ENCODE data around the gene SDK2. TPM values are rescaled to one million over a fixed set of nuclear protein-coding genes. Genes with fewer than 3 reads are reported as not detected.

Gene SDK2
- total and polyA plus RNA-seq, 2 of the 8 experiments (the other 6 are each of a cell fraction or from before 2014, with no cell fraction given) = 3.9 to 4.1 TPM

DNA sequence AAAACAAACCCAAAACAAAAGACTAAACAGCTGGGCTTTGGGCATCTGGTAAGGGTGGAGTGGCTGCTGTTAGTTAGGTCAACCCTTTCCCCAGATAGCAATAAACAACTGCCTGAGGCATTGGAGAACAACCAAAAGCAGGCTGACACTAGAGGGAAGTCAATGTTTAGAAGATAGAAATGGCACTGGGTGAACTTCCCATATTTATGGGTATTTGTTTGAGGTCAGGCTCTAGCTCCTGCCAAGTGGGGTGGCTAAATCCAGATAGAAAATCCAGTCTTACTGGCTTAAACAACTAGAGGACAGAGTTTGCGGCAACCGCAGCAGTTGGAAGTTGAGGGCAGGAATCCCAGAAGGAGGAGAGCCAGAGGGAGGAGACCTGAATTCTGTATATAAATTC, 79.4 kb downstream of the SDK2 start:
- TF ChIP-seq KDM5A (IDR thresholded peaks at IDR 0.05; ENCODE audit: low read length) (no peak), ASH2L (IDR thresholded peaks at IDR 0.05; ENCODE audit: low read length) (no peak), SP4 (IDR thresholded peaks at IDR 0.05; ENCODE audit: low read length) (no peak), SUZ12 (IDR thresholded peaks at IDR 0.05; ENCODE audit: low read length) (no peak), SIRT6 (IDR thresholded peaks at IDR 0.05; ENCODE audit: low read length) (no peak), PHF8 (conservative IDR thresholded peaks at IDR 0.05; ENCODE audit: low read depth, low read length) (no peak), GABPA (IDR thresholded peaks at IDR 0.05; ENCODE audit: borderline replicate concordance, insufficient read depth, low read length) (no peak), TCF12 (IDR thresholded peaks at IDR 0.05; ENCODE audit: low read depth, low read length) (no peak), BACH1 (IDR thresholded peaks at IDR 0.05; ENCODE audit: low read length) (no peak), CEBPB (IDR thresholded peaks at IDR 0.05; ENCODE audit: low read depth, low read length) (no peak)
- TF ChIP-seq, protein P1, sequence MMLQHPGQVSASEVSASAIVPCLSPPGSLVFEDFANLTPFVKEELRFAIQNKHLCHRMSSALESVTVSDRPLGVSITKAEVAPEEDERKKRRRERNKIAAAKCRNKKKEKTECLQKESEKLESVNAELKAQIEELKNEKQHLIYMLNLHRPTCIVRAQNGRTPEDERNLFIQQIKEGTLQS (IDR thresholded peaks at IDR 0.05; ENCODE audit: insufficient read depth, low read depth, low read length) = no peak
- H3K23me2 ChIP-seq (ENCODE audit: low read depth, low read length) = no peaks in the 10 kb centered on the region
- ChIA-PET POLR2A (ENCODE audit: partially characterized antibody) (interaction anchor here (1.0 to 1.6 kb wide), 2 partner anchors 11 to 14 kb away, joined by 3 to 5 read pairs; no protein-coding TSS in a partner anchor), CTCF (ENCODE audit: partially characterized antibody) (interaction anchor here (0.8 to 4.5 kb wide), 4 partner anchors 11 to 64 kb away, joined by 3 to 24 read pairs (median 9); no protein-coding TSS in a partner anchor)
- H4K5ac ChIP-seq (ENCODE audit: insufficient read length, low read depth, low read length) = no peak overlapping the region
- no peak overlapping the region for H2BK120ac ChIP-seq (replicated peaks; ENCODE audit: low read depth, low read length)
- no peak overlapping the region for H3K4ac ChIP-seq (replicated peaks; ENCODE audit: insufficient read length, low read depth, low read length)
- H2AFZ ChIP-seq (ENCODE audit: low read length) = no peak overlapping the region
- H3K79me1 ChIP-seq (ENCODE audit: low read depth, low read length) = no peaks in the 10 kb centered on the region
- no peak overlapping the region for H2AK5ac ChIP-seq (ENCODE audit: low read depth, low read length)
- H2BK12ac ChIP-seq (ENCODE audit: low read depth, low read length) = peak overlapping the region; percentile 5; the same call in 1 of the 2 replicates
- H3K14ac ChIP-seq (ENCODE audit: insufficient read length) = no peak overlapping the region
- no peaks in the 10 kb centered on the region for H4K20me1 ChIP-seq (replicated peaks in 1 of 2; ENCODE audit: control insufficient read depth in 1 of 2, insufficient read depth in 2 of 2, low read length in 2 of 2)
- H3K9me3 ChIP-seq (ENCODE audit: insufficient read depth in 2 of 2, low read depth in 1 of 2, low read length in 1 of 2) = no peaks in the 10 kb centered on the region
- no peak overlapping the region for H4K8ac ChIP-seq (ENCODE audit: extremely low read depth, insufficient read depth, low read length)
- H4K91ac ChIP-seq (replicated peaks; ENCODE audit: insufficient read length, low read length) = no peak overlapping the region
- H3K27me3 ChIP-seq (replicated peaks in 1 of 4; ENCODE audit: control insufficient read depth in 3 of 4, extremely low read depth in 1 of 4, insufficient read depth in 3 of 4, low read length in 3 of 4) = no peaks in the 10 kb centered on the region
- no peak overlapping the region for H2BK15ac ChIP-seq (ENCODE audit: low read length)
- WGBS, 2 experiments (ENCODE audit: extremely low coverage in 1 of 2, insufficient coverage in 1 of 2, insufficient read length in 1 of 2, insufficient replicate concordance in 2 of 2, low coverage in 1 of 2, low lambda C conversion rate in 2 of 2, missing lambda C conversion rate in 1 of 2) = 93% methylated on average over 2 of the region's 2 CpGs; no CpG with 5 or more reads in 1 of the 2 experiments
- no peak overlapping the region for H2BK20ac ChIP-seq (ENCODE audit: low read length)
- no peak overlapping the region for H3K4me2 ChIP-seq (ENCODE audit: insufficient read depth in 1 of 2, low read depth in 2 of 2, low read length in 2 of 2)
- H3K18ac ChIP-seq (ENCODE audit: extremely low read depth, low read length) = no peak overlapping the region; the same call in 1 of the 2 replicates
- peak overlapping the region; percentile 10; the same call in 1 of the 2 replicates for H2BK5ac ChIP-seq (ENCODE audit: low read depth, low read length)
- no peak overlapping the region for H3K27ac ChIP-seq (ENCODE audit: low read depth, low read length)
- H3K9ac ChIP-seq (replicated peaks in 1 of 4; ENCODE audit: extremely low read depth in 1 of 4, low read depth in 3 of 4, low read length in 3 of 4) = no peak overlapping the region
- peaks cover 12 to 39% (median 22%) of the 10 kb centered on the region in 4 experiments for H3K4me1 ChIP-seq (replicated peaks in 1 of 4; ENCODE audit: control insufficient read depth in 3 of 4, insufficient read depth in 4 of 4, low read length in 3 of 4)
- FAIRE-seq (no peak), DNase-seq (ENCODE audit: low read depth in 1 of 2, low spot score in 2 of 2) (no peak)
- H3K56ac ChIP-seq (replicated peaks; ENCODE audit: insufficient read length, low read depth, low read length) = no peak overlapping the region
- H3K79me2 ChIP-seq (ENCODE audit: control insufficient read depth in 1 of 2, insufficient read depth in 2 of 2, low read length in 2 of 2) = no peaks in the 10 kb centered on the region
- no peak overlapping the region for H3K4me3 ChIP-seq (ENCODE audit: extremely low read depth in 1 of 4, insufficient read depth in 2 of 4, low read depth in 3 of 4, low read length in 4 of 4)
- no peaks in the 10 kb centered on the region for H3K36me3 ChIP-seq (ENCODE audit: control insufficient read depth in 2 of 4, insufficient read depth in 4 of 4, low read length in 3 of 4)
- H3K23ac ChIP-seq (ENCODE audit: insufficient read length) = no peak overlapping the region
